Pons (tissue), 1 donor: ENCODE measurements around the gene ZMYND8.

Experiments
- DNase-seq: peaks from one replicate; pipeline ENCODE4 v3.0.0-alpha.2; 2016; ENCODE audit warnings: low spot score

ZMYND8 gene

DNA sequence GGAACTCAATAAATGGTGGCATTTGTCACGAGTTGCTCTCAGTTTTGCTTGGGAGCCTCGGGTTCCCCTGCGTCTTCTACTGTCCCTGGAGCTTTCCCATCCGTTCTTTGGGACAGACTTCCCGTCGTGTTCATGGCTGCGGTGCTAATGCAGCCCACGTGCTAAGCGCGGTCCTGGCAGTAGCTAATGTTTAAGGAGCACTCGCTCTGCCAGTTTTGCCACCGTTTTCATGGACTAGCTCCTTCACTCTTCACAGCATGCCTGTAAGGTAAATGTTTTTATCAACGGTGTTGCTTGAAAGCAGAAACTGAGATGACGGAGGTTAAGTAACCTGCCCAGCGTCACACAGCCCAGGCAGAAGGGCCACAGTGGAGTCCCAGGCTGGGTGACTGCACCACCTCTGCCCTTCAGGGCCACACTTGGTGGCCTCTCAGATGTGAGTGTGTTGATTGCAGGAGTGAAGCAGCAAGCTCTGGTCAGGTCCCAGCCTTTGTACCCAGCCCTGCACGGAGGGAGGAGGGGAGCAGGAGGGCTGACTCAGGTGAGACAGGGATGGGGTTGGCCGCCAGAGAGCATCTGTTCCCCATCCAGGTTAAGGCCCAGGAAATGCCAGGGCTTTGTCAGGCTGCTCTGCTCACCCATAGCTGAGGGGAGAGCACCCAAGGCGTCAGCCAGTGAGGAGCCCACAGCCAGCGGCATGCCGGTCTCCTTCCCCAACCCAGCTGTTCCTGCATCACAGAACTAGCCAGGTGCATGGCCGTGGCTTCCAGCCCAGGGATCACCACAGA, 181.8 kb downstream of the ZMYND8 start:
- no peak for DNase-seq

DNA sequence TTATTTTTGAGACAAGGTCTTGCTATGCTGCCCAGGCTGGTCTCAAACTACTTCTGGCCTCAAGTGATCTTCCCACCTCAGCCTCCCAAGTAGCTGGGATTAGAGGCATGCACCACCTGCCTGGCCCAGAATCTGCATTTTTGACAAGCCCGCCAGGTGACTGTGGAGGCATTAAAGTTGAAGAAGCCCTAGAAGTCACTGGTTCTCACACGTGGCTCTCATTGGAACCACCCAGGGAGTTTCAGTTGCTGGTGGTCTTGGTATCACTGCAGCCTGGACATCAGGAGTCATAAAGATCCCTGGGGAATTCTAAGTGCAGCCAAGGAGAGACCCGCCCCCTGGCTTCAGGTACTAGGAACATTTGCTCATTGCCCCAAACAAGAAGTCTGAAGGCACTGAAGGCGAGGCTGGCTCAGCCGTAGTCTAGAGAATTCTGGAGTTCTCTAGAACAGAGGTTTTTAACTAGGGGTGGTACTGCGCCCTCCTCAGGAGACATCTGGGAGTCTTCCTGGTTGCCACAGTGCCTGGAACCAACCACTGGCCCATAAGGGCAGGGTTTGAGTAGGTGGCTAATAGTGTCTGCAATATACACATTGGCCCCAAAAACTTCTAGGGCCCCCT, 182.8 kb downstream of the ZMYND8 start:
- no peak for DNase-seq

GRCh38 chr20:47172579-47172978, 183.9 kb downstream of the ZMYND8 start:
- no peak for DNase-seq

DNA sequence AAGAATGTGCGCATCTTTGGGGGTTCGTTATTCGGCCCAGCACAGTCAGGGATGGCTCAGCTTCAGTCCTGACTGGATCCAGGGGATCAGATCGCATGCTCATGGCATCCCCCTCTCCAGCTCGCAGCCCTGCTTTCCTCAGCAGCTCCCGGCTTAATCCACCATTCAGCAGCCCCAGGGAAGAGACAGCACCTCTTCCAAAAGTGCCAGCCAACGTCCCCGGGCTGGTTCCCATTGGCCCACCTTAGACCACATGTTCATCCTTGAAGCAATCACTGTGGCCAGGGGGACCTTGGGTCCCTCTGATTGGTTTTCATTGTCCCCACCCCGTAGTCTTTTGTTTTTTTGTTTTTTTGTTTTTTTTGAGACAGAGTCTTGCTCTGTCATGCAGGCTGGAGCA, 188.7 kb downstream of the ZMYND8 start:
- no peak for DNase-seq

DNA sequence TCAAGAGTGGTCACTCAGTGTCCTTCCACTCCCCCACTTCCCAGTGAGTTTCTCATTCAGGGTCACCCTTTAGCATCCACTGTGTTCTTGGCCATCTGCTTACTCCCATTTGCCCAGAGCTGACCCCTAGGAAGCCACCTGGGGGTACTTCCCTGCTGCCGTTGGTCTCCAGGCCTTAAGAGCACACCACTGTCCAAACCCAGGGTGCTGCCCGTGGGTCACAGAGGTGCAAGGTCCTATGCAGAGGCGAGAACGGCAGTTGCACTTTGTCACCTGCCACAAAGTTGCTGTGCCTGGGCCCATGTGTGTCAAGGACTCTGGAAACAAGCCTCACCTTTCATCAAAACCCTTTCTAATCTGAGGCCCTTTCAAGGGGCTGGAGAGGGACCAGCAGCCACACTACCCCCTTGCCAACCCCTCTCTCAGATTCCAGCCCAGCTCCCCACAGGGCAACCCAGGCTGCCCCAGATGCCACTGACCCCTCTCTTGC, 191.1 kb downstream of the ZMYND8 start:
- DNase-seq: no peak

DNA sequence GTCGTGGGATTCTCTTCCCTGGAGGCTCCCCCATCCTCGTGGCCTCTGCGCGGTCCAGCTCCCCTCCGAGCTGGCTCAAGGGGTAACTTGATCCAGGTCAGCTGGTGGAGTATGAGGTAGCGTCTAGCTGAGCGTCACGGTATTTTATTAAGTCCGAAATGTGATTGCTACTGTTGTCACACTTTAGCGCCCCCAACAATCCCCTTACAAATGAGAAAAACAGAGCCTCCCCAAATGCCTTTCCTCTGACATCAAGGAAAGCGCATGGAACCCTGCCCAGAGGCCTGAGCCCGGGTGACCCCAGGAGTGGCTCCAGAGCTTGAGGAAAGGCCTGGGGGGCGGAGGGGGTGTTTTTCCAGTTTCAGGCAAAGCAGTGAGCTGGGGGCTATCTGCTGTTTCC, 192.4 kb downstream of the ZMYND8 start:
- DNase-seq: no peak

DNA sequence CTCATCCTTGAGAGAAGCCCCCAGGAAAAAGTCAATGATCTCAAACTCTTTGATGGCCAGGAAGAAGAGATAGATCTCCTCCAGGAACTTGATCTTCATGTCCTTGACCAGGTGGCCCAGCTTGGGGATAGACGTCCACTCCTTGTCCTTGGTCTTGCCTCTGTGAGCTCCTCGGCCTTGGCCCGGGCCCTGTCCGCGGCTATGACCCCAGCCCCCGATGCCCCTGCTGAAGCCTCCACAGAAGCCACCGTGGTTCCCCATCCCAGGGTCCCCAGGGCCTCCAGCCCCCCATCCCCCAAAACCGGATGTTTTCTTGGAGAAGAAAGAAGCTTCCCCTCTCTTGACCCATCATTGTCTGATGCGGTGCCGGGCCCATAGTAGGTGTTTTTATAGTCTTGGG, 195.1 kb downstream of the ZMYND8 start:
- DNase-seq: no peak

GRCh38 chr20:47160992-47161391, 195.5 kb downstream of the ZMYND8 start:
- DNase-seq: no peak

DNA sequence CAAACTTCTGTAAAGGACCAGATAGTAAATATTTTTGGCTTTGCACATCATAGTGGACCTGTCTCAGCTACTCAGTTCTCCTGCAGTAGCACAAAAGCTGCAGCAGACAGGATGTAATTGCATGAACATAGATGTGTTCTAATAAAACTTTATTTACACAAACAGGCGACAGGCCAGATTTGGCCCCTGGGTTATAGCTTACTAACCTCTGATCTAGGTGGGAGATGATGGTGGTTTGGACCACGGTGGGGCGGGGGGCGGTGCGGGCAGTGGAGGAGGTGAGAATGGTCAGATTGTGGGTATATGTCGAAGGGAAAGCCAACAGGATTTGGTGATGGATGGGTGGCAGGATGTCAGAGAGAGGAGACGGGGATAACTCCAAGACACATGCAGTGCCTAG, 196.3 kb downstream of the ZMYND8 start:
- no peak for DNase-seq
